ENCODE measurements around the gene KREMEN1.

Gene KREMEN1

DNA sequence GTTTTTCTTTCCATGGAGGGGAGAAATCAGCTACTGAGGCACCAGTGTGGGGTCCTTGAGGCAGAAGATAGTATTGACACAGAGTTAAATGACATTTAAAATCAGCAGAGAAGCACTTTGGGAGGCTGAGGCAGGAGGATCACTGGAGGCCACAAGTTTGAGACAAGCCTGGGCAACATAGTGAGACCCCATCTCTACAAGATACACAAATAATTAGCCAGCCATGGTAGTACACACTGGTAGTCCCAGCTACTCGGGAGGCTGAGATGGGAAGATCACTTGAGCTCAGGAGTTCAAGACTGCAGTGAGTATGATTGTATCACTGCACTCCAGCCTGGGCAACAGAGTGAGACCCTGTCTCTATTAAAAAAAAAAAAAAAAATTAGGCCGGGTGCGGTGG, 38.1 kb downstream of the KREMEN1 start:
- Mint-ChIP-seq H3K36me3 (ENCODE audit: low read depth) (peaks cover 12% of the 10 kb centered on the region), H3K4me1 (peaks cover 49% of the 10 kb centered on the region), H3K27me3 (ENCODE audit: low read depth) (no peaks in the 10 kb centered on the region), H3K27ac (peak overlapping the region; percentile 11 to 62 (median 38)), H3K9me3 (no peaks in the 10 kb centered on the region), H3K4me3 (no peak overlapping the region)
- TF ChIP-seq CTCF (IDR thresholded peaks at IDR 0.05; ENCODE audit: unreplicated experiment in 3 of 3), result no peak

- Mint-ChIP-seq H3K36me3 (ENCODE audit: low read depth) (peaks cover 16% of the 10 kb centered on the region), H3K4me3 (no peak overlapping the region), H3K9me3 (peaks cover 3% of the 10 kb centered on the region), H3K4me1 (peaks cover 53% of the 10 kb centered on the region), H3K27me3 (ENCODE audit: low read depth) (no peaks in the 10 kb centered on the region), H3K27ac (peak overlapping the region in 2 of 3 experiments; percentile 6 to 23)
- no peak for TF ChIP-seq CTCF (IDR thresholded peaks at IDR 0.05; ENCODE audit: unreplicated experiment in 3 of 3)
These were observed 39.3 kb downstream of the KREMEN1 start for GRCh38 chr22:29112121-29112520.

DNA sequence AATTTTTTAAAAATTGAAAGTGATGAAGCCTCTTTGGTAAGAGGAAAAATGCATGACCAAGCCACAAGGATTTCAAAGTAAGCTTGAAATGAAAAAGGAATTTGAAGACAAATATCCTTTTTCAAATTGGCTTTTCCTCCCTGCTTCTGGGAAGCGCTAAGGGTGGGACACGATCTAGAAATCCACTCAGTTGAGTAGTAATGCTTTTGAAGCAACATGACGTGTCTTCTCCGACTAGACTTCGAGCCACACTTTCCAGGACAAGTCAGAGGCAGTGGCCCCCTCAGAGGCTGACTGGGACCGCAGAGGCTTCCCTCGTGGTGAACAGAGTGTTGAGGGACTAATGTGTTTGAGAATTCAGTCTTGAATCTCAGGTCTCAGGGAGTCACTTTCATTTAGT, 39.8 kb downstream of the KREMEN1 start:
- no peaks in the 10 kb centered on the region for H3K27me3 Mint-ChIP-seq (ENCODE audit: low read depth)
- no peak overlapping the region for H3K4me3 Mint-ChIP-seq
- H3K36me3 Mint-ChIP-seq (ENCODE audit: low read depth), result peaks cover 20% of the 10 kb centered on the region
- peak overlapping the region in 2 of 3 experiments; percentile 23 to 55 for H3K27ac Mint-ChIP-seq
- no peak for TF ChIP-seq CTCF (IDR thresholded peaks at IDR 0.05; ENCODE audit: unreplicated experiment in 3 of 3)
- H3K9me3 Mint-ChIP-seq, result peaks cover 3% of the 10 kb centered on the region
- H3K4me1 Mint-ChIP-seq, result peaks cover 53% of the 10 kb centered on the region

DNA sequence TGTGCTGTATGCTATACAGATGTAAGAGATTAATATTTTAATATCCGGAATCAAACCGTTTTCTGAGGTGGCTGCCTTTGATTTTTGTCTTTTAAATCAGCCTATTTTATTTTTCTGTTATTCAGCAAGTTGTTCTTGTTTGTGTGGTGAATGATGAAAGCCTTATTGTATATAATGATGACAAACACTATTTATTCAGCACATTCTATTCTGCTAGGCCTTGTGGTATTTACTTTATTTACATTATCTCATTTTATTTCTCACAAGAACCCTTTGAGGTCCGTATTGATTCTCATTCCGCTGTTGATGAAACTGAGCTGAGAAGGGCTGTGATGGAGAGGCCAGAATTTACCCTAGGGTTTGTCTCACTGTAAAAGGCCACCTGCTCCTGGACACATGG, 40.5 kb downstream of the KREMEN1 start:
- no peak for TF ChIP-seq CTCF (IDR thresholded peaks at IDR 0.05; ENCODE audit: unreplicated experiment in 3 of 3)
- H3K9me3 Mint-ChIP-seq, result peaks cover 3% of the 10 kb centered on the region
- no peaks in the 10 kb centered on the region for H3K27me3 Mint-ChIP-seq (ENCODE audit: low read depth)
- peaks cover 53% of the 10 kb centered on the region for H3K4me1 Mint-ChIP-seq
- no peak overlapping the region for H3K4me3 Mint-ChIP-seq
- peak overlapping the region in 1 of 3 experiments; percentile 39 for H3K27ac Mint-ChIP-seq
- peaks cover 26% of the 10 kb centered on the region for H3K36me3 Mint-ChIP-seq (ENCODE audit: low read depth)

GRCh38 chr22:29114392-29114791, 41.6 kb downstream of the KREMEN1 start:
- Mint-ChIP-seq H3K27me3 (ENCODE audit: low read depth) (no peaks in the 10 kb centered on the region), H3K36me3 (ENCODE audit: low read depth) (peaks cover 35% of the 10 kb centered on the region), H3K27ac (no peak overlapping the region), H3K9me3 (peaks cover 3% of the 10 kb centered on the region), H3K4me3 (no peak overlapping the region), H3K4me1 (peaks cover 49% of the 10 kb centered on the region)
- TF ChIP-seq CTCF (IDR thresholded peaks at IDR 0.05; ENCODE audit: unreplicated experiment in 3 of 3), result no peak

GRCh38 chr22:29115682-29116288, 43.0 kb downstream of the KREMEN1 start:
- Mint-ChIP-seq H3K9me3 (peaks cover 11% of the 10 kb centered on the region), H3K4me1 (peaks cover 36% of the 10 kb centered on the region), H3K36me3 (ENCODE audit: low read depth) (peaks cover 38% of the 10 kb centered on the region), H3K27me3 (ENCODE audit: low read depth) (no peaks in the 10 kb centered on the region), H3K4me3 (no peak overlapping the region), H3K27ac (peak overlapping the region; percentile 34 to 75 (median 50))
- no peak for TF ChIP-seq CTCF (IDR thresholded peaks at IDR 0.05; ENCODE audit: unreplicated experiment in 3 of 3)

Measured in nephron (organoid).